Gastroesophageal sphincter (tissue), 4 donors: ENCODE data around the gene FBRSL1. TPM values are rescaled to one million over a fixed set of nuclear protein-coding genes. Genes with fewer than 3 reads are reported as not detected.
"Not testable (repeated sequence)": the region's sequence is repeated elsewhere in the genome, so short reads cannot be mapped to it uniquely, and the experiment has no call there.

Experiments
- ATAC-seq: fragments of 150-250 bp; one replicate; pipeline ENCODE4 v1.9.1; 2016; ENCODE audit warnings: mild to moderate bottlenecking, moderate library complexity
- H3K27ac ChIP-seq, 4 donors: fragments of 200-600 bp; sonication (generic) in 3 of 4; 1 replicate in 3 of 4; 2 replicates in 1 of 4; pipeline ENCODE4 v1.5.1; 2016 to 2019
- H3K27me3 ChIP-seq: fragments of 200-600 bp; sonication (generic); one replicate; pipeline ENCODE4 v1.5.1; 2019
- H3K36me3 ChIP-seq, 2 donors: fragments of 200-600 bp; sonication (generic); one replicate each; pipeline ENCODE4 v1.5.1; 2019; ENCODE audit warnings: control low read depth in 1 of 2
- H3K4me1 ChIP-seq, 3 donors: fragments of 200-600 bp; sonication (generic); 1 replicate in 2 of 3; 2 replicates in 1 of 3; pipeline ENCODE4 v1.5.1; 2016 to 2019; ENCODE audit warnings: control low read depth in 2 of 3
- H3K4me3 ChIP-seq, 2 donors: fragments of 200-600 bp; sonication (generic); one replicate each; pipeline ENCODE4 v1.5.1; 2019; ENCODE audit warnings: mild to moderate bottlenecking in 1 of 2, moderate library complexity in 1 of 2
- H3K9me3 ChIP-seq, 3 donors: fragments of 200-600 bp; sonication (generic); one replicate each; pipeline ENCODE4 v1.5.1; 2017 to 2019; ENCODE audit warnings: control low read depth in 2 of 3
- CTCF ChIP-seq, 4 experiments: fragments of 200-600 bp in 2 of 4; fragments of 450-650 bp in 2 of 4; sonication (generic) in 1 of 4; IDR thresholded peaks; one replicate each; pipeline ENCODE4 v1.5.1; 2017 to 2019; ENCODE audit warnings: antibody characterized with exemption in 4 of 4, mild to moderate bottlenecking in 2 of 4, moderate library complexity in 2 of 4
- EP300 ChIP-seq: sonication (generic); formaldehyde crosslinking; IDR thresholded peaks from one replicate; pipeline ENCODE4 v1.6.1; 2017; ENCODE audit warnings: antibody characterized with exemption, mild to moderate bottlenecking
- POLR2A ChIP-seq, 2 donors: fragments of 450-650 bp; IDR thresholded peaks; one replicate each; pipeline ENCODE4 v1.6.1; 2017; ENCODE audit warnings: antibody characterized with exemption in 2 of 2, mild to moderate bottlenecking in 2 of 2, moderate library complexity in 1 of 2
- POLR2AphosphoS5 ChIP-seq: sonication (generic); formaldehyde crosslinking; IDR thresholded peaks from one replicate; pipeline ENCODE4 v1.6.1; 2017; ENCODE audit warnings: antibody characterized with exemption
- WGBS, 2 donors: methylation state at CpG; one replicate each; pipeline ENCODE4 v1.1.5; 2018; ENCODE audit warnings: low coverage in 1 of 2; 5-methylcytosine and 5-hydroxymethylcytosine counted together
- total RNA-seq, 4 donors: library from RNA; depleted of rRNA; stranded (reverse); fragments of >200 nt; gene quantifications; one replicate each; pipeline ENCODE4 v1.1.0, GENCODE V29; 2016

FBRSL1 gene
- total RNA-seq, 4 donors from 2014 or later = 8.5 to 24.7 (median 15.5) TPM

- Histone ChIP-seq H3K9me3 (peaks cover 0 to 11% (median 0%) of the 10 kb centered on the region in 3 donors), H3K4me1 (no peaks in the 10 kb centered on the region), H3K36me3 (peaks cover 0 to 67% of the 10 kb centered on the region in 2 donors), H3K27ac (no peak overlapping the region), H3K4me3 (no peak overlapping the region), H3K27me3 (no peaks in the 10 kb centered on the region)
- no peak for TF ChIP-seq CTCF (IDR thresholded peaks at IDR 0.05)
- no peak for TF ChIP-seq POLR2AphosphoS5
- TF ChIP-seq EP300 = no peak
- no peak for TF ChIP-seq POLR2A (IDR thresholded peaks at IDR 0.05)
- no peak for ATAC-seq
- WGBS, 2 donors = 76% methylated on average over 3 of the region's 6 CpGs; no CpG with 5 or more reads in 1 of the 2 donors
Observed at GRCh38 chr12:132530447-132530846, 40.5 kb downstream of the FBRSL1 start.

GRCh38 chr12:132530851-132531250 lies 40.9 kb downstream of the FBRSL1 start:
- Histone ChIP-seq H3K9me3 (peaks cover 0 to 11% (median 0%) of the 10 kb centered on the region in 3 donors), H3K4me3 (no peak overlapping the region), H3K27me3 (no peaks in the 10 kb centered on the region), H3K36me3 (peaks cover 0 to 63% of the 10 kb centered on the region in 2 donors), H3K4me1 (no peaks in the 10 kb centered on the region), H3K27ac (no peak overlapping the region)
- TF ChIP-seq EP300 = no peak
- no peak for TF ChIP-seq POLR2A (IDR thresholded peaks at IDR 0.05)
- TF ChIP-seq POLR2AphosphoS5 = no peak
- TF ChIP-seq CTCF (IDR thresholded peaks at IDR 0.05) = no peak
- WGBS, 2 donors = 100% methylated on average over 2 of the region's 7 CpGs; no CpG with 5 or more reads in 1 of the 2 donors
- no peak for ATAC-seq

GRCh38 chr12:132532711-132533583 lies 43.0 kb downstream of the FBRSL1 start:
- H3K4me1 ChIP-seq, H3K27ac ChIP-seq, H3K4me3 ChIP-seq, H3K27me3 ChIP-seq, ATAC-seq: not testable (repeated sequence)
- WGBS, 2 donors = 80 to 92% methylated on average over 2 to 6 of the region's 20 CpGs
- Histone ChIP-seq H3K36me3 (peaks cover 0 to 44% of the 10 kb centered on the region in 2 donors), H3K9me3 (peaks cover 0 to 11% (median 0%) of the 10 kb centered on the region in 3 donors)

- Histone ChIP-seq H3K9me3 (peaks cover 0 to 11% (median 0%) of the 10 kb centered on the region in 3 donors), H3K4me3 (no peak overlapping the region), H3K4me1 (no peaks in the 10 kb centered on the region), H3K27ac (no peak overlapping the region), H3K27me3 (no peaks in the 10 kb centered on the region), H3K36me3 (peaks cover 0 to 40% of the 10 kb centered on the region in 2 donors)
- TF ChIP-seq POLR2AphosphoS5 (no peak), POLR2A (IDR thresholded peaks at IDR 0.05) (no peak), CTCF (IDR thresholded peaks at IDR 0.05) (no peak), EP300 (no peak)
- WGBS, 2 donors = 100% methylated on average over 1 of the region's 6 CpGs
- ATAC-seq = no peak
Observed at GRCh38 chr12:132533584-132533958, 43.6 kb downstream of the FBRSL1 start.

GRCh38 chr12:132534076-132534475 lies 44.1 kb downstream of the FBRSL1 start:
- Histone ChIP-seq H3K27me3 (no peaks in the 10 kb centered on the region), H3K27ac (no peak overlapping the region), H3K4me1 (no peaks in the 10 kb centered on the region), H3K4me3 (no peak overlapping the region), H3K36me3 (peaks cover 0 to 38% of the 10 kb centered on the region in 2 donors), H3K9me3 (peaks cover 0 to 11% (median 0%) of the 10 kb centered on the region in 3 donors)
- TF ChIP-seq POLR2AphosphoS5 (no peak), EP300 (no peak), CTCF (IDR thresholded peaks at IDR 0.05) (no peak), POLR2A (IDR thresholded peaks at IDR 0.05) (no peak)
- ATAC-seq = no peak
- WGBS, 2 donors = 94% methylated on average over 3 of the region's 13 CpGs; no CpG with 5 or more reads in 1 of the 2 donors
